Neutrophil (primary cell): ENCODE data around the gene CDC14C.
"Not testable (repeated sequence)": the region's sequence is repeated elsewhere in the genome, so short reads cannot be mapped to it uniquely, and the experiment has no call there.

ENCODE experiments used
- H3K27ac ChIP-seq: fragments of 200-600 bp; sonication (generic); 2 replicates; pipeline ENCODE4 v1.5.1; 2016; ENCODE audit warnings: mild to moderate bottlenecking, moderate library complexity
- H3K27me3 ChIP-seq: fragments of 200-600 bp; sonication (generic); 2 replicates; pipeline ENCODE4 v1.6.0; 2016; ENCODE audit warnings: mild to moderate bottlenecking
- H3K36me3 ChIP-seq: fragments of 200-600 bp; sonication (generic); 2 replicates; pipeline ENCODE4 v1.5.1; 2017
- H3K4me1 ChIP-seq, 2 experiments: fragments of 200-600 bp in 1 of 2; sonication (generic) in 1 of 2; 1 replicate in 1 of 2; 2 replicates in 1 of 2; pipeline versions ENCODE4 v1.5.1 to v1.6.1; 2013 to 2016; ENCODE audit warnings: low read depth in 1 of 2, low read length in 1 of 2, mild to moderate bottlenecking in 1 of 2, moderate library complexity in 1 of 2; ENCODE audit not compliant: control insufficient read depth in 1 of 2, insufficient read depth in 1 of 2
- H3K4me3 ChIP-seq, 2 experiments: fragments of 200-600 bp in 1 of 2; sonication (generic) in 1 of 2; 1 replicate in 1 of 2; 2 replicates in 1 of 2; pipeline ENCODE4 v1.5.1; 2013 to 2016; ENCODE audit warnings: low read depth in 1 of 2, low read length in 1 of 2, mild to moderate bottlenecking in 1 of 2, moderate library complexity in 1 of 2
- H3K9me3 ChIP-seq: fragments of 200-600 bp; sonication (generic); 2 replicates; pipeline ENCODE4 v1.5.1; 2016
- TF ChIP-seq, protein P1 (sequence below): fragments of 200-600 bp; sonication (generic); IDR thresholded peaks from 2 replicates; pipeline ENCODE4 v1.5.1; 2016; ENCODE audit warnings: antibody characterized with exemption

CDC14C gene

DNA sequence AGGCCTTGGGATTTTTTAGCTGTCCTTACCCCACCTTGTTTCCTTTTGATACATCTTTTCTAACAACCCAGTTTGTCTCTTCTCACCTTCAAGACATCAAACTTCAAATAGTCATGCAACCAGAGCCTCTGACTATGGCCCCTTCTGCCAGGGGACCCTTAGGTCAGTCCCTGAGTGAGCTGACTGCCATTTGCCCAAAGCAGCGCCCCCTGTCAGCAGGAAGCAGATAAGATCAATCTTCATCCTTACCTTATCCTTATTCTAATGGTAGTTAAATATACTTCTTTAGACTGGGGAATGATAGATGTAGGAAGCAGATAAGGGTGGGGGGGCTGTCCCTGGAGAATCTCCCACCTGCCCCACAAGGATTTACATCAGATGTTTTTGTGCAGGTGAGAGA lies 29.8 kb upstream of the CDC14C start:
- H3K27ac ChIP-seq, result no peak overlapping the region
- TF ChIP-seq, protein P1, sequence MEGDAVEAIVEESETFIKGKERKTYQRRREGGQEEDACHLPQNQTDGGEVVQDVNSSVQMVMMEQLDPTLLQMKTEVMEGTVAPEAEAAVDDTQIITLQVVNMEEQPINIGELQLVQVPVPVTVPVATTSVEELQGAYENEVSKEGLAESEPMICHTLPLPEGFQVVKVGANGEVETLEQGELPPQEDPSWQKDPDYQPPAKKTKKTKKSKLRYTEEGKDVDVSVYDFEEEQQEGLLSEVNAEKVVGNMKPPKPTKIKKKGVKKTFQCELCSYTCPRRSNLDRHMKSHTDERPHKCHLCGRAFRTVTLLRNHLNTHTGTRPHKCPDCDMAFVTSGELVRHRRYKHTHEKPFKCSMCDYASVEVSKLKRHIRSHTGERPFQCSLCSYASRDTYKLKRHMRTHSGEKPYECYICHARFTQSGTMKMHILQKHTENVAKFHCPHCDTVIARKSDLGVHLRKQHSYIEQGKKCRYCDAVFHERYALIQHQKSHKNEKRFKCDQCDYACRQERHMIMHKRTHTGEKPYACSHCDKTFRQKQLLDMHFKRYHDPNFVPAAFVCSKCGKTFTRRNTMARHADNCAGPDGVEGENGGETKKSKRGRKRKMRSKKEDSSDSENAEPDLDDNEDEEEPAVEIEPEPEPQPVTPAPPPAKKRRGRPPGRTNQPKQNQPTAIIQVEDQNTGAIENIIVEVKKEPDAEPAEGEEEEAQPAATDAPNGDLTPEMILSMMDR, result no peak
- H3K9me3 ChIP-seq, result no peaks in the 10 kb centered on the region
- no peaks in the 10 kb centered on the region for H3K27me3 ChIP-seq
- no peaks in the 10 kb centered on the region for H3K4me1 ChIP-seq
- H3K4me3 ChIP-seq, result no peak overlapping the region
- H3K36me3 ChIP-seq, result no peaks in the 10 kb centered on the region

DNA sequence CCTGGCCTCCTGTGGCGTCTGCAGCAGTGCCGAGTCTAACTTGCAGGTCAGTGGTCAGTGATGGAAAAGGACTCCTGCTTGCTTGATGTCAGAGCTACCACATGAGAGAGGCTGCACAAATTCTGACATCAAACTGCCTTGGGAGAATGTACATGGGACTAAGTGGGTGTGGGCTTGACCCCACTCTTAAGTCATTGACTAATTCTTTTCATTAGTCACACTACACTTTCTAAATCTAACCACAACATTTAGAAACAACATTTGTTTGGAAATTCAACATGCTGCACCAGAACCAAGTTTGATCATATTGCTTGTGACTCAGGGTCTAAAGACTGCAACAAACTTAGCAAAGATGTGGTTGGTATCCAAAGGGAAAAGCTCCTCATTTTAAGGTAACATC lies 24.4 kb upstream of the CDC14C start:
- H3K4me1 ChIP-seq, result no peaks in the 10 kb centered on the region
- H3K27ac ChIP-seq, result no peak overlapping the region
- no peaks in the 10 kb centered on the region for H3K36me3 ChIP-seq
- H3K9me3 ChIP-seq, result no peaks in the 10 kb centered on the region
- H3K4me3 ChIP-seq, result no peak overlapping the region
- no peaks in the 10 kb centered on the region for H3K27me3 ChIP-seq
- TF ChIP-seq, protein P1, result no peak

DNA sequence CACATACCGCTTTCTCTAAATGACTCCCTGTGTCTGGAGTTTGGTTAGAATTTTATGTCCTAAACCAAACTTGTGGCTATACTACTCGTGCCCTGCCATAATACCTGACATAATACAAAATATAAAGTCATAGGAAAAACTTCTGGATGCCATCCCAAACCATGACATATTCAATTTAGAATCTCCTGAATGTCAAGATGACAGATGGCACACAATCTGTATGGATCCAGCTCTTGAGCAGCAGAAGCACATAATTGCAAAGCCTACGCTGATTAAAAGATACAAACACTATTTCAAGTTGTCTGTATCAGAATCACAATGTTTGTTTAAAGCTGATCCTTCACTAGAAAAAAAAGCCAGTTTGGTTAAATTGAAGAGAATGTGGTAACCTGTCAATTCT lies 22.4 kb upstream of the CDC14C start:
- Histone ChIP-seq H3K27me3 (no peaks in the 10 kb centered on the region), H3K4me3 (no peak overlapping the region), H3K4me1 (no peaks in the 10 kb centered on the region), H3K36me3 (no peaks in the 10 kb centered on the region), H3K27ac (no peak overlapping the region), H3K9me3 (no peaks in the 10 kb centered on the region)
- TF ChIP-seq, protein P1, result no peak

DNA sequence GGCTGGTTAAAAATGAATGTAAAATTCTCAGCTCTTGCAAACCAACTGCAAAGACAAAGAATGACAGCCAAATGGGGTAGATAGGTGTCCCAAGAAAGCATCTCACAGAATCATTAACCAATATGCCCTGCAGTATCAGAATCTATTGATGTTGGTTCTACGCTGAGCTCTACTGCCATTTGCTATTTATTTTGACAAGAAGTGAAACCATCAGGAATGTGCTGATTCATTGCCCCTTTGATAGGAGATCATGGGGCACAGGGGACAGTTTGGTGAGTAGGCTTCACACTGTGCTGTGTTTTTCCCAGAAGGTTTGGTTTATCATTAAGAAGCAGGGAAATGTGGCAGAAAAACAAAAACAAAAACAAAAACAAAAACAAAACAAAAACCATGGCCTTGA lies 19.4 kb upstream of the CDC14C start:
- Histone ChIP-seq H3K9me3 (no peaks in the 10 kb centered on the region), H3K27ac (no peak overlapping the region), H3K4me3 (no peak overlapping the region), H3K36me3 (no peaks in the 10 kb centered on the region), H3K4me1 (no peaks in the 10 kb centered on the region), H3K27me3 (no peaks in the 10 kb centered on the region)
- TF ChIP-seq, protein P1, result no peak

DNA sequence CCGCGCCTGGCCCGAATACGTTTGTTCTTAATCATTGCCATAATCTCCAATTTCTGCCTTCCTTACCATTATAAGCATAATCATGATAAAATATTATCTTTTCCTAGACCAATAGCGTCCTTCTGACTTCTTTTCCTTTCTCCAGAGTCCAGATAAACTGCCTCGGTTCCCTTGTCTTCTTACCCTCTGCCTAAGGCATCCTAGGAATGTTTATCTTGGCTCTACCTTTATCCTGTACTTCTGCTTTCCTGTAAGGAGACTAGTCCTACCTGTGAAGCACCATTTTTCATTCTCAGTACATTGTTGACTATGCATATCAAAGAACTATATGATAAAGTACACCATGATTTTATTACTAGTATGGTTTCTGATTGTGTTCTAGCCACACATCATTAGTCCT lies 18.7 kb upstream of the CDC14C start:
- H3K4me1 ChIP-seq, H3K36me3 ChIP-seq, H3K4me3 ChIP-seq, H3K27ac ChIP-seq, H3K27me3 ChIP-seq, H3K9me3 ChIP-seq: not testable (repeated sequence)

DNA sequence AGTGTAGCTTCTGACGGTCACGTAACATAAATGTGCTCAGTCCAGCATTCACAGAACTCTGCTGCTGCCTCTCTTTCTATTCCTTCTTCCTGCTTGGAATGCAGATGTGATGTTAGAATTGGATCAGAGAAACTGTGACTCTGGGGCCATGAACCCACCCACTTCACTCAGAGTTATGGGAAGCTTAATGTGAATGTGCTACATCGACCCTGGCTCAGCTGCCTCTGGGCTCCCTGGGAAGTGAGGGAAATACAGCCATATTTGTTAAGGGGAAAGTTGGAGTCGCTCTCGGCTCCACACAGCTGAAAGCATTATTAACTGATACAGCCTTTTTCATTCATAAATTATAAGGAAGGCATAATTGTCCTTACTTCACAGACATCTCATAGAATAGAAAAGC lies 14.5 kb upstream of the CDC14C start:
- H3K4me3 ChIP-seq, H3K27ac ChIP-seq, H3K27me3 ChIP-seq, H3K36me3 ChIP-seq, H3K9me3 ChIP-seq, H3K4me1 ChIP-seq: not testable (repeated sequence)

DNA sequence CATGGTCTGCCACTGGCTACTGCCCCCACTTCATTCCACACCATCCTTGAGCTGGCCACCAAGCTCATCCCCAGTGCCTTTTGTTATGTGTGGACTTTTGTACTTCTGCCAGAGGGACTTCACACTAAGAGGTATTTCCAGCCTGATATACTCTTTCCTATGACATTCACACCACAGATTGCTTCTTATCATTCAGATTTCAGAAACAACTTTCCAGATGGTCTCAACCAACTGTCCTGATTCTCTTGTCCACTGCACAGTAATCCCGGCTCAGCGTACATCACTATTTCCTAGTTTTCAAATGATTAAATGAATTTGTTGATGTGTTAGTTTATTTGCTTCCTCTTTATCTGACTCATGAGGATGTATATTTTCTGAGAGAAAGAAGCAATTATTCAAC lies 7.1 kb downstream of the CDC14C start:
- H3K4me1 ChIP-seq, result no peaks in the 10 kb centered on the region
- TF ChIP-seq, protein P1, result no peak
- H3K36me3 ChIP-seq, result no peaks in the 10 kb centered on the region
- H3K4me3 ChIP-seq, result no peak overlapping the region
- H3K27ac ChIP-seq, result no peak overlapping the region
- H3K27me3 ChIP-seq, result no peaks in the 10 kb centered on the region
- H3K9me3 ChIP-seq, result no peaks in the 10 kb centered on the region
